Fibroblast of lung (primary cell): ENCODE measurements around the gene HIP1R. TPM values are rescaled to one million over a fixed set of nuclear protein-coding genes. Genes with fewer than 3 reads are reported as not detected.
A peak's percentile ranks its signal among the peaks of the same experiment; 100 is the strongest.

Experiments
- DNase-seq, 2 donors: peaks; one replicate each; pipeline versions ENCODE4 v3.0.0 to v3.0.0-alpha.2; 2010; ENCODE audit warnings: low read depth in 2 of 2
- H2AFZ ChIP-seq: 2 replicates; pipeline ENCODE4 v1.5.1; 2012; ENCODE audit warnings: low read length, control low read depth, inconsistent platforms
- H3K27ac ChIP-seq: 2 replicates; pipeline ENCODE4 v1.5.1; 2011; ENCODE audit warnings: low read length, control low read depth; ENCODE audit not compliant: insufficient read depth
- H3K27me3 ChIP-seq: 2 replicates; pipeline ENCODE4 v1.5.1; 2011; ENCODE audit warnings: mild to moderate bottlenecking, low read length; ENCODE audit not compliant: control insufficient read depth, insufficient read depth
- H3K36me3 ChIP-seq: 2 replicates; pipeline ENCODE4 v1.5.1; 2011; ENCODE audit warnings: low read length; ENCODE audit not compliant: control insufficient read depth, insufficient read depth
- H3K4me1 ChIP-seq: 2 replicates; pipeline ENCODE4 v1.5.1; 2011; ENCODE audit warnings: low read length; ENCODE audit not compliant: control insufficient read depth, insufficient read depth; ENCODE audit errors: extremely low read depth
- H3K4me2 ChIP-seq: 2 replicates; pipeline ENCODE4 v1.5.1; 2011; ENCODE audit warnings: low read length, control low read depth; ENCODE audit not compliant: insufficient read depth; ENCODE audit errors: extremely low read depth
- H3K4me3 ChIP-seq, 4 experiments: fragments of 200-600 bp in 1 of 4; sonication (generic) in 1 of 4; replicated peaks in 1 of 4; 2 replicates each; pipeline ENCODE4 v1.5.1; 2011 to 2016; ENCODE audit warnings: low read length in 4 of 4, low read depth in 3 of 4, mild to moderate bottlenecking in 3 of 4, control low read depth in 2 of 4, inconsistent platforms in 1 of 4, mixed read lengths in 1 of 4; ENCODE audit not compliant: insufficient read depth in 1 of 4; ENCODE audit errors: control extremely low read depth in 1 of 4
- H3K79me2 ChIP-seq: 2 replicates; pipeline ENCODE4 v1.5.1; 2012; ENCODE audit warnings: mild to moderate bottlenecking, low read length, inconsistent platforms; ENCODE audit not compliant: control insufficient read depth, insufficient read depth
- H3K9ac ChIP-seq: 2 replicates; pipeline ENCODE4 v1.5.1; 2011; ENCODE audit warnings: mild to moderate bottlenecking, low read length, control low read depth; ENCODE audit not compliant: insufficient read depth
- H3K9me3 ChIP-seq: 2 replicates; pipeline ENCODE4 v1.5.1; 2012; ENCODE audit warnings: low read depth, low read length; ENCODE audit not compliant: control insufficient read depth, insufficient read depth
- H4K20me1 ChIP-seq: 2 replicates; pipeline ENCODE4 v1.5.1; 2011; ENCODE audit warnings: low read length; ENCODE audit not compliant: control insufficient read depth, insufficient read depth; ENCODE audit errors: extremely low read depth
- CTCF ChIP-seq, 2 donors: IDR thresholded peaks in 1 of 2; conservative IDR thresholded peaks in 1 of 2; 1 replicate in 1 of 2; 2 replicates in 1 of 2; pipeline ENCODE4 v1.5.1; 2011 to 2012; ENCODE audit warnings: low read length in 2 of 2, control low read depth in 1 of 2, inconsistent platforms in 1 of 2, low read depth in 1 of 2, mild to moderate bottlenecking in 1 of 2
- EZH2 ChIP-seq: IDR thresholded peaks from 2 replicates; pipeline ENCODE4 v1.5.1; 2012; ENCODE audit warnings: low read length, control low read depth, mild to moderate bottlenecking; ENCODE audit errors: missing control alignments
- polyA plus RNA-seq, 2 donors: library from polyadenylated mRNA; depleted of rRNA in 1 of 2; stranded (reverse) in 1 of 2; unstranded in 1 of 2; fragments of >200 nt; gene quantifications; 2 replicates each; pipeline ENCODE4 v1.2.1, GENCODE V29; 2011 to 2012; ENCODE audit warnings: missing spikeins in 1 of 2
- total RNA-seq: library from RNA; depleted of rRNA; stranded (reverse); fragments of >200 nt; gene quantifications from 2 replicates; pipeline ENCODE4 v1.2.1, GENCODE V29; 2014

Gene HIP1R
- total and polyA plus RNA-seq, 2 donors (not counting 1 experiment from before 2014, with no cell fraction given), result 3.4 to 21.3 TPM

- Histone ChIP-seq H4K20me1 (no peaks in the 10 kb centered on the region), H3K4me1 (no peaks in the 10 kb centered on the region), H3K79me2 (no peaks in the 10 kb centered on the region), H3K4me3 (peak overlapping the region; percentile 49 to 69 (median 59)), H3K9ac (no peak overlapping the region), H3K9me3 (no peaks in the 10 kb centered on the region), H3K27me3 (no peaks in the 10 kb centered on the region), H3K36me3 (no peaks in the 10 kb centered on the region), H3K27ac (no peak overlapping the region), H3K4me2 (peak overlapping the region; percentile 77), H2AFZ (peak overlapping the region; percentile 84)
- TF ChIP-seq EZH2, result no peak
- no peak for TF ChIP-seq CTCF (conservative IDR thresholded peaks at IDR 0.05 in 1 of 2, IDR thresholded peaks at IDR 0.05 in 1 of 2; ENCODE audit: low read depth in 1 of 2, low read length in 2 of 2)
- peak; percentile 20 to 27 for DNase-seq
Observed at GRCh38 chr12:122825773-122826724, 9.2 kb upstream of the HIP1R start.

GRCh38 chr12:122827258-122827657, 8.0 kb upstream of the HIP1R start:
- DNase-seq, result no peak
- no peaks in the 10 kb centered on the region for H3K36me3 ChIP-seq
- no peaks in the 10 kb centered on the region for H4K20me1 ChIP-seq
- peak overlapping the region; percentile 77 for H3K4me2 ChIP-seq
- H3K27me3 ChIP-seq, result no peaks in the 10 kb centered on the region
- no peak overlapping the region for H3K27ac ChIP-seq
- H2AFZ ChIP-seq, result peak overlapping the region; percentile 23
- no peaks in the 10 kb centered on the region for H3K79me2 ChIP-seq
- H3K9me3 ChIP-seq, result no peaks in the 10 kb centered on the region
- TF ChIP-seq EZH2 (no peak), CTCF (conservative IDR thresholded peaks at IDR 0.05 in 1 of 2, IDR thresholded peaks at IDR 0.05 in 1 of 2; ENCODE audit: low read depth in 1 of 2, low read length in 2 of 2) (no peak)
- no peak overlapping the region for H3K4me3 ChIP-seq
- H3K4me1 ChIP-seq, result no peaks in the 10 kb centered on the region
- H3K9ac ChIP-seq, result peak overlapping the region; percentile 7

- no peak for TF ChIP-seq EZH2
- no peak overlapping the region for H3K4me2 ChIP-seq
- no peaks in the 10 kb centered on the region for H3K9me3 ChIP-seq
- H4K20me1 ChIP-seq, result no peaks in the 10 kb centered on the region
- H3K9ac ChIP-seq, result no peak overlapping the region
- no peaks in the 10 kb centered on the region for H3K79me2 ChIP-seq
- no peak overlapping the region for H3K27ac ChIP-seq
- peak; percentile 81 to 98 for DNase-seq
- no peak overlapping the region for H3K4me3 ChIP-seq
- no peaks in the 10 kb centered on the region for H3K27me3 ChIP-seq
- no peaks in the 10 kb centered on the region for H3K36me3 ChIP-seq
- no peak overlapping the region for H2AFZ ChIP-seq
- H3K4me1 ChIP-seq, result peaks cover 5% of the 10 kb centered on the region
Observed at GRCh38 chr12:122830517-122831214, 4.6 kb upstream of the HIP1R start.
